ENCODE data around the gene MEAK7.
A peak's percentile ranks its signal among the peaks of the same experiment; 100 is the strongest.

MEAK7 gene, protein sequence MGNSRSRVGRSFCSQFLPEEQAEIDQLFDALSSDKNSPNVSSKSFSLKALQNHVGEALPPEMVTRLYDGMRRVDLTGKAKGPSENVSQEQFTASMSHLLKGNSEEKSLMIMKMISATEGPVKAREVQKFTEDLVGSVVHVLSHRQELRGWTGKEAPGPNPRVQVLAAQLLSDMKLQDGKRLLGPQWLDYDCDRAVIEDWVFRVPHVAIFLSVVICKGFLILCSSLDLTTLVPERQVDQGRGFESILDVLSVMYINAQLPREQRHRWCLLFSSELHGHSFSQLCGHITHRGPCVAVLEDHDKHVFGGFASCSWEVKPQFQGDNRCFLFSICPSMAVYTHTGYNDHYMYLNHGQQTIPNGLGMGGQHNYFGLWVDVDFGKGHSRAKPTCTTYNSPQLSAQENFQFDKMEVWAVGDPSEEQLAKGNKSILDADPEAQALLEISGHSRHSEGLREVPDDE

GRCh38 chr16:84504420-84505248, at the start of gene MEAK7:
TSS of gene MEAK7 (minus strand) at chr16:84504659. CDS start at chr16:84498086, 6,573 bp downstream.
- peak; percentile 87 to 90 for DNase-seq

- no peak for DNase-seq
Observed at GRCh38 chr16:84553873-84554399, 49.5 kb upstream of the MEAK7 start.

DNA sequence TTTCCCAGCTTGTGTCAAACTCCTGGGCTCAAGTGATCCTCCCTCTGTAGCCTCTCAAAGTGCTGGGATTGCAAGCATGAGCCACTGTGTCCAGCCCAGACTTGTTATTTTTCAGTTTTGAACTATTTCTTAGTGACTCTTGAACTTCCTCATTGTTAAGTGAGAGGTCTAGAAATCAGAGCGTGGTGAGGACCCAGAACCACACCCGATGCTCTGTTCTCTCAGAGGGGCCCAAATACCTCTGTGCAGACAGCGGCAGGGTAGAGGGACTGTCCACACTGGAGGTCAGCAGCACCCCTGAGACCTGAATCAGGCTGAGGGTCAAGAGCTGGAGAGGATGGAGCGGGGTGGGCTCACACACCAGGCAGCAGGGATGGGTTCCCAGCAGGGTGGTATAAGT, 47.7 kb upstream of the MEAK7 start:
- DNase-seq: no peak

- DNase-seq: no peak
Observed at GRCh38 chr16:84550096-84550495, 45.6 kb upstream of the MEAK7 start.

DNA sequence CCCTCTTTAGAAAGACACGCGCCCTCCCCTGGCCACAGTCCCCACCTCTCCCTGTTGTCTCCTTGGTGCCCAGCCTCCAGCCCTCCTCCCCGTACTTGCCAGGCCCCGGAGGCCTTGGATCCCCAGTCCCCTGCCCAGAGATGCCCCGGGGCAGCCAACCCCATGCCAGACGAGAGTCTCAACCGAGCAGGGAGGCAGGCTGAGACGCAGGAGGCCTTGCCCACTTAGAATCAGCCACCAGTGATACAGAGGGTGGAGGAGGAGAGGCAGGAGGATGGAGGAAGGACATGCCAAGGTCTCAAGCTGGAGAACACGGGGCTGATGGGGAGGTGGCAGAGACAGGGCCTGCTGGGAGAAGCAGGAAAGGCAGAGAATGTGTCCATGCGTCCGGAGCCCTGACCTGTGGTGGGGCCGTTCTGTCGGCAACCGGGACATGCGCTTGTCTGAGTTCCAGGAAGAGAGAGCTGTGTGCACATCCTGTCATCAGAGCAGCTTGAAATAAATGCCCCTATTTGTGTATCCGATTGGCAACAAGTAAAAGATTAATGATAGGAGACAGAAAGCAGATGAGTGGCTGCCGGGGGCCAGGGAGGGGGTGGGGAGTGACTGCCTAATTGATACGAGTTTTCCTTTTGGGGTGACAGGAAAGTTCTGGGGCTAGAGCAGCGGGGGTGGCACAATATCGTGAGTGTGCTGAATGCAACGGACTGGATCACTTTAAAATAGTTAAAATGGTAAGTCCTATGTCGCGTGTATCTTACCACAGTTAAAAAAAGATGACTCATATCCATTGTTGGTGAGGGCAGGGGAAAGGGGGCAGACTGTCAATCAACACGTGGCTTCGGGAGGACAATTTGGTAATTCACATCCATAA, 44.7 kb upstream of the MEAK7 start:
- DNase-seq: peak in 1 of 2 experiments; percentile 8

DNA sequence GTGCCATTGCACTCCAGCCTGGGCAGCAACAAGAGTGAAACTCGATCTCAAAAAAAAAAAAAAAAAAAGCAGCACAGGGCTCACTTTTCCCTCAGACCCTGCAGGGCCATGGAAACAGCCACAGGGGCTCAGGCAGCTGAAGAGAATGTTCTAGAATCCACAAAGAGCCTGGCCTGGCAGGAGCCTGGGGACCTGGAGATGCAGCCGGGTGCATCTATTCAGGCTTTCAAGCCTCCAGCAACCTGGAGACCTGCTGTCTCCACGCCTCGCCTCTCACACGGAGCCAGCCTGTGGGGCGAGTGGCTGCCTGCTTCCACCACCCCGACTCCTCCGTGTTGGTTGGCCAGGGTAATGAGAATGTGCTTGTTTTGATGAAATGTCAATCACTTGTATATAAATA, 44.0 kb upstream of the MEAK7 start:
- no peak for DNase-seq

- no peak for DNase-seq
Observed at GRCh38 chr16:84547546-84548061, 43.1 kb upstream of the MEAK7 start.

- DNase-seq: no peak
Observed at GRCh38 chr16:84546669-84547545, 42.4 kb upstream of the MEAK7 start.

DNA sequence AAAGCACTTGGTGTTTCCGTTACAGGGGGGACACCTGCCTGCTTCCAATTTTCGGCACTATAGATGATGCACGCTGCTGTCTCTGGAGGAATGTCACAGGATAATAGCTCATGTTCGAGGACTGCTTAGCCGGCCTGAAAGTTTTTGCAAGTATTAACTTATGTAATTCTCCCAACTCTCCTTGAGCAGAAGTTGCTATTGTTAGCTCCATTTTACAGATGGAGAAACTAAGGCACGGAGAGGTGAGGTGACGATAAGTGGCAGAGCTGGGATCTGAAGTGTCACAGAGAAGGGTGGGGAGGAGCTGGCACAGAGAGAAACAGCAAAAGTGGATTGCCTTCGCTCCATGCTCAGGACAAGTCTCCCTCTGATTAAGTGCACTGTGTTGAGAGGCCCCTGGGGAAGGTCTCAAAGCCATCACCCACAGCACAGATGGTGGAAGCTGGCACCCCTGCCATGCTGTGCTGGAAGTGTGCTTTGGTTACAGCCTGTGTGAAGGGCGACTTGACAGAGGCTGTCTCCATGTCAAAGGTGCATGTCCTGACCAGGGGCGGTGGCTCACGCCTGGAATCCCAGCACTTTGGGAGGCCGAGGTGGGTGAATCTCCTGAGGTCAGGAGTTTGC, 40.8 kb upstream of the MEAK7 start:
- no peak for DNase-seq

GRCh38 chr16:84544031-84544773, 39.7 kb upstream of the MEAK7 start:
- peak; percentile 52 to 69 for DNase-seq

GRCh38 chr16:84543253-84543652, 38.8 kb upstream of the MEAK7 start:
- no peak for DNase-seq

GRCh38 chr16:84541999-84542817, 37.7 kb upstream of the MEAK7 start:
- no peak for DNase-seq

DNA sequence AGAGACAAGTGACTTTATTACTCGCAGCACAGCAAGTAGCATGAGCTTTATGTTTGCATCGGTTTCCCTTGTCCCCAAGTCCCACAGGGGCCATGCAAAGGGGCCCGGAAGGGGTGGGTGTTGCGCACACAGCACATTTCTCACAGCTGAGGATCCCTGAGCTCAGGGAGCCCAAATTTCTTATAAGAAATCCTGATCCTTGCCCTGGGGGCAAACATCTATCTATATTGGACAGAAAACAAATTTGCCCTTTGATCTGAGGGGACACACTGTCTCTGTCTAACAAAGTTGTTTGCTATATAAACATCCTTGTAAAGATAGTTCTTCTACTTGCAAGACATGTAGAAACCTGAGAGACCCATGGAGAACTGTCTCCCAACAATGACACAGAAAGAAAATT, 35.7 kb upstream of the MEAK7 start:
- no peak for DNase-seq

GRCh38 chr16:84538222-84538840, 33.9 kb upstream of the MEAK7 start:
- DNase-seq: no peak

- peak in 1 of 2 experiments; percentile 11 for DNase-seq
Observed at GRCh38 chr16:84537491-84538151, 33.2 kb upstream of the MEAK7 start.

DNA sequence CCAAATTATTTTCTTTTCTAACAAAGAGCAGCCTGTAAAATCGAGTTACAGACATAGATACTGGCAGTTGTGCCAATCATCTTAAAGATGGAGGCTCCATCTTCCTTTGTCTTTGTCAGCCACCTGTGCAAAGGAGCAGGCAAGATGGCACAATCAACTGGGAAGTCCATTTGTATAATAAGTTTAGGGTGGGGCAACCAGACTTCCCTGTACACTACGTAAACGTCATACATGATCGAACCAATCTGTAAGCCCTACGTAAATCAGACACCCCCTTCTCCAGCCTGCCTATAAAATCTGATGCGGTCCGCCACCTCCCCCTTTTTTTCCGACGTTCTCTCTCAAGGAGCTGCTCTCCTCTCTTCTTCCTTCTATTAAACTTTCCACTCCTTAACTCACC, 31.4 kb upstream of the MEAK7 start:
- no peak for DNase-seq

- no peak for DNase-seq
Observed at GRCh38 chr16:84535408-84535807, 30.9 kb upstream of the MEAK7 start.

- no peak for DNase-seq
Observed at GRCh38 chr16:84534815-84535214, 30.4 kb upstream of the MEAK7 start.
